Large intestine (tissue), 3 donors: Measurements from ENCODE around the gene ZNF541. TPM values are rescaled to one million over a fixed set of nuclear protein-coding genes. Genes with fewer than 3 reads are reported as not detected.
"Not testable (repeated sequence)": the region's sequence is repeated elsewhere in the genome, so short reads cannot be mapped to it uniquely, and the experiment has no call there.

ENCODE experiments used
- DNase-seq, 2 donors: peaks; one replicate each; pipeline versions ENCODE4 v3.0.0 to v3.0.0-alpha.2; 2013
- H3K27ac ChIP-seq: one replicate; pipeline ENCODE4 v1.5.1; 2013; ENCODE audit warnings: low read length
- H3K27me3 ChIP-seq: 2 replicates; pipeline ENCODE4 v1.6.1; 2013; ENCODE audit warnings: low read length; ENCODE audit not compliant: control insufficient read depth, insufficient read depth
- H3K36me3 ChIP-seq: 2 replicates; pipeline ENCODE4 v1.6.1; 2013; ENCODE audit warnings: low read length; ENCODE audit not compliant: control insufficient read depth, insufficient read depth
- H3K4me1 ChIP-seq: one replicate; pipeline ENCODE4 v1.6.1; 2013; ENCODE audit warnings: low read length; ENCODE audit not compliant: control insufficient read depth, insufficient read depth
- H3K4me3 ChIP-seq: one replicate; pipeline ENCODE4 v1.5.1; 2013; ENCODE audit warnings: low read length
- H3K9me3 ChIP-seq: one replicate; pipeline ENCODE4 v1.6.1; 2013; ENCODE audit warnings: mild to moderate bottlenecking, low read depth, low read length, moderate library complexity; ENCODE audit not compliant: control insufficient read depth
- WGBS: methylation state at CpG from one replicate; pipeline ENCODE4 v1.1.5; 2013; ENCODE audit warnings: low lambda C conversion rate; ENCODE audit not compliant: insufficient coverage; 5-methylcytosine and 5-hydroxymethylcytosine counted together
- polyA plus RNA-seq: library from polyadenylated mRNA; unstranded; fragments of 120-200 nt; gene quantifications from one replicate; pipeline ENCODE4 v1.2.1, GENCODE V29; 2013

ZNF541 gene
- polyA plus RNA-seq, 1 donor: 0.19 TPM

GRCh38 chr19:47599671-47600245 is 26.8 kb upstream of the ZNF541 start:
- H3K4me3 ChIP-seq: peak overlapping the region; percentile 49
- H3K4me1 ChIP-seq: peaks cover 18% of the 10 kb centered on the region
- not testable (repeated sequence) for DNase-seq, H3K36me3 ChIP-seq, H3K9me3 ChIP-seq, H3K27me3 ChIP-seq
- WGBS: 17% methylated on average over 4 of the region's 25 CpGs
- peak overlapping the region; percentile 54 for H3K27ac ChIP-seq

- Histone ChIP-seq H3K4me3 (peak overlapping the region; percentile 24), H3K4me1 (peaks cover 18% of the 10 kb centered on the region), H3K27ac (peak overlapping the region; percentile 54), H3K36me3 (no peaks in the 10 kb centered on the region), H3K27me3 (peaks cover 1% of the 10 kb centered on the region), H3K9me3 (no peaks in the 10 kb centered on the region)
- DNase-seq: peak in 1 of 2 donors; percentile 67
- 0% methylated on average over 2 of the region's 21 CpGs for WGBS
Measured at GRCh38 chr19:47598407-47599349, 25.7 kb upstream of the ZNF541 start.

- no peak overlapping the region for H3K27ac ChIP-seq
- 100% methylated on average over 5 of the region's 6 CpGs for WGBS
Measured at GRCh38 chr19:47595944-47596343, 23.0 kb upstream of the ZNF541 start.

GRCh38 chr19:47593860-47594259 is 20.9 kb upstream of the ZNF541 start:
- no CpG with 5 or more reads among the region's 6 CpGs for WGBS

More at GRCh38 chr19:47595944-47596343, 23.0 kb upstream of the ZNF541 start:
- H3K4me3 ChIP-seq: no peak overlapping the region
- no peaks in the 10 kb centered on the region for H3K9me3 ChIP-seq
- no peaks in the 10 kb centered on the region for H3K36me3 ChIP-seq
- peaks cover 14% of the 10 kb centered on the region for H3K4me1 ChIP-seq
- no peaks in the 10 kb centered on the region for H3K27me3 ChIP-seq
- DNase-seq: no peak

GRCh38 chr19:47589824-47590223 is 16.9 kb upstream of the ZNF541 start:
- Histone ChIP-seq H3K4me3 (no peak overlapping the region), H3K36me3 (no peaks in the 10 kb centered on the region), H3K4me1 (no peaks in the 10 kb centered on the region), H3K27me3 (no peaks in the 10 kb centered on the region), H3K27ac (no peak overlapping the region), H3K9me3 (peaks cover 5% of the 10 kb centered on the region)
- 55% methylated on average over 3 of the region's 7 CpGs for WGBS
- no peak for DNase-seq

More at GRCh38 chr19:47593860-47594259, 20.9 kb upstream of the ZNF541 start:
- Histone ChIP-seq H3K4me1 (peaks cover 6% of the 10 kb centered on the region), H3K9me3 (no peaks in the 10 kb centered on the region), H3K27ac (no peak overlapping the region), H3K27me3 (no peaks in the 10 kb centered on the region), H3K36me3 (no peaks in the 10 kb centered on the region), H3K4me3 (no peak overlapping the region)
- DNase-seq: no peak

GRCh38 chr19:47587295-47587694 is 14.3 kb upstream of the ZNF541 start:
- no peak overlapping the region for H3K4me3 ChIP-seq
- H3K9me3 ChIP-seq: peaks cover 5% of the 10 kb centered on the region
- H3K27ac ChIP-seq: no peak overlapping the region
- peaks cover 4% of the 10 kb centered on the region for H3K4me1 ChIP-seq
- WGBS: 100% methylated on average over 2 of the region's 4 CpGs
- no peaks in the 10 kb centered on the region for H3K36me3 ChIP-seq
- DNase-seq: no peak
- H3K27me3 ChIP-seq: no peaks in the 10 kb centered on the region

- not testable (repeated sequence) for DNase-seq, H3K9me3 ChIP-seq, H3K36me3 ChIP-seq, H3K4me1 ChIP-seq, H3K27me3 ChIP-seq, H3K4me3 ChIP-seq
- WGBS: no CpG with 5 or more reads among the region's 1 CpG
- H3K27ac ChIP-seq: peak overlapping the region; percentile 45
Measured at GRCh38 chr19:47583161-47583560, 10.2 kb upstream of the ZNF541 start.

GRCh38 chr19:47582320-47582909 is 9.5 kb upstream of the ZNF541 start:
- WGBS: 17% methylated on average over 2 of the region's 6 CpGs
- Histone ChIP-seq H3K4me3 (no peak overlapping the region), H3K27ac (peak overlapping the region; percentile 45), H3K4me1 (peaks cover 8% of the 10 kb centered on the region), H3K36me3 (no peaks in the 10 kb centered on the region), H3K9me3 (peaks cover 5% of the 10 kb centered on the region), H3K27me3 (no peaks in the 10 kb centered on the region)
- DNase-seq: peak; percentile 72 to 83

- Histone ChIP-seq H3K27ac (peak overlapping the region; percentile 45), H3K27me3 (no peaks in the 10 kb centered on the region), H3K4me1 (peaks cover 8% of the 10 kb centered on the region), H3K9me3 (peaks cover 5% of the 10 kb centered on the region), H3K4me3 (no peak overlapping the region), H3K36me3 (no peaks in the 10 kb centered on the region)
- 83% methylated on average over 1 of the region's 6 CpGs for WGBS
- DNase-seq: no peak
Measured at GRCh38 chr19:47581605-47582319, 8.8 kb upstream of the ZNF541 start.

- Histone ChIP-seq H3K9me3 (no peaks in the 10 kb centered on the region), H3K27ac (no peak overlapping the region), H3K27me3 (no peaks in the 10 kb centered on the region), H3K4me3 (no peak overlapping the region), H3K36me3 (no peaks in the 10 kb centered on the region), H3K4me1 (peaks cover 8% of the 10 kb centered on the region)
- DNase-seq: no peak
- no CpG with 5 or more reads among the region's 3 CpGs for WGBS
Measured at GRCh38 chr19:47580397-47580796, 7.4 kb upstream of the ZNF541 start.
